Superior temporal gyrus (tissue), 1 donor: ENCODE data around the gene ATN1.
A peak's percentile ranks its signal among the peaks of the same experiment; 100 is the strongest.
"Not testable (repeated sequence)": the region's sequence is repeated elsewhere in the genome, so short reads cannot be mapped to it uniquely, and the experiment has no call there.

ENCODE experiments used
- DNase-seq: peaks from one replicate; pipeline ENCODE4 v3.0.0-alpha.2; 2016; ENCODE audit errors: extremely low spot score

Gene ATN1

GRCh38 chr12:6903722-6904121, 24.0 kb upstream of the ATN1 start:
- no peak for DNase-seq

- peak; percentile 98 for DNase-seq
Observed at GRCh38 chr12:6904280-6905276, 23.2 kb upstream of the ATN1 start, which contains the start of gene LRRC23. TSS of gene LRRC23 (plus strand) at chr12:6904822. CDS start at chr12:6905634, 812 bp downstream.

- no peak for DNase-seq
Observed at GRCh38 chr12:6905414-6906040, 22.2 kb upstream of the ATN1 start.

GRCh38 chr12:6908141-6908540, 19.6 kb upstream of the ATN1 start:
- DNase-seq, result not testable (repeated sequence)

- no peak for DNase-seq
Observed at GRCh38 chr12:6909421-6910145, 18.2 kb upstream of the ATN1 start.

- DNase-seq, result no peak
Observed at GRCh38 chr12:6912164-6912935, 15.4 kb upstream of the ATN1 start.

GRCh38 chr12:6914246-6914946, 13.4 kb upstream of the ATN1 start, which contains the start of gene ENO2:
TSS of gene ENO2 (plus strand) at chr12:6914580. CDS start at chr12:6915833, 1,253 bp downstream.
- peak; percentile 77 for DNase-seq

GRCh38 chr12:6914947-6915788, 12.6 kb upstream of the ATN1 start:
- no peak for DNase-seq

- DNase-seq, result no peak
Observed at GRCh38 chr12:6915789-6916285, 11.9 kb upstream of the ATN1 start.

- no peak for DNase-seq
Observed at GRCh38 chr12:6916426-6917200, 11.1 kb upstream of the ATN1 start.

GRCh38 chr12:6917491-6918231, 10.1 kb upstream of the ATN1 start:
- no peak for DNase-seq

GRCh38 chr12:6919588-6919987, 8.2 kb upstream of the ATN1 start:
- no peak for DNase-seq

- DNase-seq, result no peak
Observed at GRCh38 chr12:6921539-6921938, 6.2 kb upstream of the ATN1 start.

GRCh38 chr12:6921996-6922946, 5.5 kb upstream of the ATN1 start:
- DNase-seq, result no peak

GRCh38 chr12:6923003-6923732, 4.6 kb upstream of the ATN1 start:
- DNase-seq, result no peak

GRCh38 chr12:6923851-6924250, 3.9 kb upstream of the ATN1 start:
- no peak for DNase-seq
